ENCODE measurements around the gene MRPL28.
"Not testable (repeated sequence)": the region's sequence is repeated elsewhere in the genome, so short reads cannot be mapped to it uniquely, and the experiment has no call there.

MRPL28 gene

GRCh38 chr16:373020-373598, 2.8 kb upstream of the MRPL28 start:
- no peak for DNase-seq

GRCh38 chr16:372302-372983, 2.1 kb upstream of the MRPL28 start:
- no peak for DNase-seq

- DNase-seq: no peak
Measured at GRCh38 chr16:371515-372301, 1.4 kb upstream of the MRPL28 start.

GRCh38 chr16:370979-371514, 709 bp upstream of the MRPL28 start:
- DNase-seq: no peak

GRCh38 chr16:369866-370436, 387 bp downstream of the MRPL28 start:
- DNase-seq: no peak

GRCh38 chr16:369275-369865, 968 bp downstream of the MRPL28 start:
- no peak for DNase-seq

- no peak for DNase-seq
Measured at GRCh38 chr16:368388-369158, 1.8 kb downstream of the MRPL28 start.

GRCh38 chr16:367333-367903, 2.9 kb downstream of the MRPL28 start:
- DNase-seq: no peak

GRCh38 chr16:366476-366875, 3.9 kb downstream of the MRPL28 start:
- no peak for DNase-seq

GRCh38 chr16:364595-365491, 5.5 kb downstream of the MRPL28 start:
- no peak for DNase-seq

- no peak for DNase-seq
Measured at GRCh38 chr16:363766-364490, 6.4 kb downstream of the MRPL28 start.

- DNase-seq: no peak
Measured at GRCh38 chr16:363110-363765, 7.1 kb downstream of the MRPL28 start.

GRCh38 chr16:362702-362999, 7.7 kb downstream of the MRPL28 start:
- DNase-seq: not testable (repeated sequence)

GRCh38 chr16:361872-362701, 8.3 kb downstream of the MRPL28 start:
- DNase-seq: no peak

- no peak for DNase-seq
Measured at GRCh38 chr16:361341-361871, 8.9 kb downstream of the MRPL28 start.

GRCh38 chr16:360698-361336, 9.5 kb downstream of the MRPL28 start:
- no peak for DNase-seq

- no peak for DNase-seq
Measured at GRCh38 chr16:359871-360697, 10.3 kb downstream of the MRPL28 start.
